Mesenchymal stem cell (in vitro differentiated cells and primary cell): ENCODE results near the gene SMTN.

Experiments
- DNase-seq: peaks from one replicate; pipeline ENCODE4 v3.0.0-alpha.2; 2013
- H2AFZ ChIP-seq: one replicate; pipeline ENCODE4 v1.6.1; 2013; ENCODE audit warnings: low read depth, mild to moderate bottlenecking, control low read depth, inconsistent platforms, low read length, moderate library complexity
- H2AK5ac ChIP-seq: 2 replicates; pipeline ENCODE4 v1.6.1; 2013; ENCODE audit warnings: low read length, moderate library complexity, mild to moderate bottlenecking, inconsistent platforms; ENCODE audit not compliant: severe bottlenecking
- H2BK120ac ChIP-seq: one replicate; pipeline ENCODE4 v1.6.1; 2013; ENCODE audit warnings: low read depth, mild to moderate bottlenecking, inconsistent platforms, low read length, moderate library complexity
- H2BK12ac ChIP-seq, 2 experiments: one replicate each; pipeline ENCODE4 v1.6.1; 2013; ENCODE audit warnings: inconsistent platforms in 2 of 2, low read length in 2 of 2, mild to moderate bottlenecking in 2 of 2, moderate library complexity in 2 of 2, control low read depth in 1 of 2
- H2BK15ac ChIP-seq: one replicate; pipeline ENCODE4 v1.6.1; 2013; ENCODE audit warnings: mild to moderate bottlenecking, low read depth, inconsistent platforms; ENCODE audit not compliant: poor library complexity, severe bottlenecking
- H2BK5ac ChIP-seq: 2 replicates; pipeline ENCODE4 v1.6.1; 2013; ENCODE audit warnings: low read depth, mild to moderate bottlenecking, low read length, control low read depth, inconsistent platforms; ENCODE audit not compliant: poor library complexity, severe bottlenecking
- H3K14ac ChIP-seq, 2 experiments: one replicate each; pipeline ENCODE4 v1.6.1; 2013; ENCODE audit warnings: inconsistent platforms in 2 of 2, low read length in 2 of 2, control low read depth in 1 of 2, mild to moderate bottlenecking in 1 of 2, moderate library complexity in 1 of 2
- H3K18ac ChIP-seq, 2 experiments: one replicate each; pipeline ENCODE4 v1.6.1; 2013; ENCODE audit warnings: inconsistent platforms in 2 of 2, low read length in 2 of 2, control low read depth in 1 of 2, low read depth in 1 of 2, mild to moderate bottlenecking in 1 of 2
- H3K23ac ChIP-seq, 2 experiments: one replicate each; pipeline ENCODE4 v1.6.1; 2013; ENCODE audit warnings: inconsistent platforms in 2 of 2, low read length in 2 of 2, mild to moderate bottlenecking in 2 of 2, moderate library complexity in 2 of 2, control low read depth in 1 of 2
- H3K27ac ChIP-seq: 2 replicates; pipeline ENCODE4 v1.5.1; 2013; ENCODE audit warnings: mild to moderate bottlenecking, moderate library complexity, low read length, control low read depth, inconsistent platforms; ENCODE audit not compliant: poor library complexity, severe bottlenecking
- H3K27me3 ChIP-seq, 2 experiments: 2 replicates each; pipeline versions ENCODE4 v1.6.1 to v1.7.0; 2013; ENCODE audit warnings: low read length in 2 of 2, mild to moderate bottlenecking in 2 of 2, moderate library complexity in 2 of 2, control low read depth in 1 of 2, inconsistent platforms in 1 of 2; ENCODE audit not compliant: control insufficient read depth in 1 of 2, insufficient read depth in 1 of 2
- H3K36me3 ChIP-seq, 2 experiments: 2 replicates each; pipeline versions ENCODE4 v1.6.1 to v1.7.0; 2013; ENCODE audit warnings: low read length in 2 of 2, control low read depth in 1 of 2, inconsistent platforms in 1 of 2, low read depth in 1 of 2, mild to moderate bottlenecking in 1 of 2; ENCODE audit not compliant: insufficient read depth in 2 of 2, control insufficient read depth in 1 of 2
- H3K4ac ChIP-seq, 2 experiments: one replicate each; pipeline ENCODE4 v1.6.1; 2013; ENCODE audit warnings: inconsistent platforms in 2 of 2, low read length in 2 of 2, mild to moderate bottlenecking in 2 of 2, moderate library complexity in 2 of 2, control low read depth in 1 of 2, low read depth in 1 of 2
- H3K4me1 ChIP-seq: 2 replicates; pipeline ENCODE4 v1.6.1; 2013; ENCODE audit warnings: low read depth, low read length, control low read depth; ENCODE audit not compliant: control insufficient read depth, insufficient read depth
- H3K4me2 ChIP-seq: 2 replicates; pipeline ENCODE4 v1.6.1; 2013; ENCODE audit warnings: low read length, mild to moderate bottlenecking, inconsistent platforms; ENCODE audit not compliant: poor library complexity, severe bottlenecking
- H3K4me3 ChIP-seq, 2 experiments: 2 replicates each; pipeline versions ENCODE4 v1.5.1 to v1.7.0; 2013; ENCODE audit warnings: low read length in 2 of 2, mild to moderate bottlenecking in 2 of 2, control low read depth in 1 of 2, low read depth in 1 of 2; ENCODE audit not compliant: insufficient read depth in 1 of 2
- H3K79me1 ChIP-seq: replicated peaks from 2 replicates; pipeline ENCODE4 v1.6.1; 2013; ENCODE audit warnings: mild to moderate bottlenecking, control low read depth, low read length, inconsistent platforms; ENCODE audit not compliant: poor library complexity, severe bottlenecking
- H3K9ac ChIP-seq: 2 replicates; pipeline ENCODE4 v1.7.0; 2013; ENCODE audit warnings: mild to moderate bottlenecking, low read length, moderate library complexity
- H3K9me3 ChIP-seq: 2 replicates; pipeline ENCODE4 v1.7.0; 2013; ENCODE audit warnings: mild to moderate bottlenecking, low read length; ENCODE audit not compliant: control insufficient read depth
- H4K8ac ChIP-seq: one replicate; pipeline ENCODE4 v1.6.1; 2013; ENCODE audit warnings: inconsistent platforms, mild to moderate bottlenecking, low read length, moderate library complexity
- H4K91ac ChIP-seq: one replicate; pipeline ENCODE4 v1.6.1; 2013; ENCODE audit warnings: mild to moderate bottlenecking, low read length, inconsistent platforms
- WGBS: methylation state at CpG from one replicate; pipeline ENCODE4 v1.1.7; 2013; ENCODE audit warnings: mixed read lengths; 5-methylcytosine and 5-hydroxymethylcytosine counted together

The SMTN gene

GRCh38 chr22:31093086-31093850 is 12.2 kb downstream of the SMTN start:
- peaks cover 58% of the 10 kb centered on the region for H3K79me1 ChIP-seq
- peaks cover 12% of the 10 kb centered on the region for H3K4me1 ChIP-seq
- no peak overlapping the region for H2BK120ac ChIP-seq
- H2AFZ ChIP-seq, result no peak overlapping the region
- H4K91ac ChIP-seq, result no peak overlapping the region
- no peak overlapping the region for H3K9ac ChIP-seq
- H3K4me3 ChIP-seq, result no peak overlapping the region
- H3K4ac ChIP-seq, result no peak overlapping the region
- 97% methylated on average over 29 of the region's 33 CpGs for WGBS
- H3K27me3 ChIP-seq, result no peaks in the 10 kb centered on the region
- no peak overlapping the region for H3K14ac ChIP-seq
- no peak overlapping the region for H2BK12ac ChIP-seq
- no peak overlapping the region for H3K23ac ChIP-seq
- H3K9me3 ChIP-seq, result no peaks in the 10 kb centered on the region
- peaks cover 95 to 97% of the 10 kb centered on the region in 2 experiments for H3K36me3 ChIP-seq
- no peak overlapping the region for H3K27ac ChIP-seq
- DNase-seq, result no peak
- no peak overlapping the region for H3K18ac ChIP-seq
- no peak overlapping the region for H2AK5ac ChIP-seq
- no peak overlapping the region for H2BK5ac ChIP-seq
- H3K4me2 ChIP-seq, result no peak overlapping the region
- no peak overlapping the region for H2BK15ac ChIP-seq
- no peak overlapping the region for H4K8ac ChIP-seq

- Histone ChIP-seq H3K9me3 (no peaks in the 10 kb centered on the region), H4K91ac (no peak overlapping the region), H2AFZ (no peak overlapping the region), H2BK15ac (no peak overlapping the region), H3K9ac (no peak overlapping the region), H3K4me2 (no peak overlapping the region), H3K79me1 (peaks cover 57% of the 10 kb centered on the region), H3K4ac (no peak overlapping the region), H3K27me3 (no peaks in the 10 kb centered on the region), H2BK120ac (no peak overlapping the region), H3K4me1 (peaks cover 13% of the 10 kb centered on the region), H2BK12ac (no peak overlapping the region), H3K23ac (no peak overlapping the region), H4K8ac (no peak overlapping the region), H3K14ac (no peak overlapping the region), H2BK5ac (no peak overlapping the region), H3K27ac (no peak overlapping the region), H3K18ac (no peak overlapping the region), H3K4me3 (no peak overlapping the region), H3K36me3 (peaks cover 93 to 97% of the 10 kb centered on the region in 2 experiments), H2AK5ac (no peak overlapping the region)
- WGBS, result 93% methylated on average over 5 of the region's 5 CpGs
- no peak for DNase-seq
Observed at GRCh38 chr22:31094021-31094551, 13.0 kb downstream of the SMTN start.

GRCh38 chr22:31094741-31095140 is 13.6 kb downstream of the SMTN start:
- Histone ChIP-seq H2AFZ (no peak overlapping the region), H2BK12ac (no peak overlapping the region), H2BK5ac (no peak overlapping the region), H3K27me3 (no peaks in the 10 kb centered on the region), H3K18ac (no peak overlapping the region), H4K8ac (no peak overlapping the region), H3K4me3 (no peak overlapping the region), H2BK15ac (no peak overlapping the region), H3K79me1 (peaks cover 52% of the 10 kb centered on the region), H3K27ac (no peak overlapping the region), H3K4me1 (peaks cover 14% of the 10 kb centered on the region), H2BK120ac (no peak overlapping the region), H3K23ac (no peak overlapping the region), H2AK5ac (no peak overlapping the region), H3K9ac (no peak overlapping the region), H3K14ac (no peak overlapping the region), H3K4ac (no peak overlapping the region), H3K36me3 (peaks cover 94 to 97% of the 10 kb centered on the region in 2 experiments), H3K4me2 (no peak overlapping the region), H4K91ac (no peak overlapping the region), H3K9me3 (no peaks in the 10 kb centered on the region)
- no peak for DNase-seq
- WGBS, result 96% methylated on average over 4 of the region's 7 CpGs

- Histone ChIP-seq H2AK5ac (no peak overlapping the region), H2AFZ (no peak overlapping the region), H2BK12ac (no peak overlapping the region), H3K27ac (no peak overlapping the region), H4K8ac (no peak overlapping the region), H4K91ac (no peak overlapping the region), H3K36me3 (peaks cover 95 to 97% of the 10 kb centered on the region in 2 experiments), H2BK15ac (no peak overlapping the region), H3K4me2 (no peak overlapping the region), H3K79me1 (peaks cover 50% of the 10 kb centered on the region), H3K27me3 (no peaks in the 10 kb centered on the region), H3K9me3 (no peaks in the 10 kb centered on the region), H3K23ac (no peak overlapping the region), H3K4ac (no peak overlapping the region), H2BK5ac (no peak overlapping the region), H2BK120ac (no peak overlapping the region), H3K9ac (no peak overlapping the region), H3K18ac (no peak overlapping the region), H3K4me3 (no peak overlapping the region), H3K14ac (no peak overlapping the region), H3K4me1 (peaks cover 12% of the 10 kb centered on the region)
- DNase-seq, result no peak
- WGBS, result 96% methylated on average over 3 of the region's 3 CpGs
Observed at GRCh38 chr22:31095637-31096249, 14.6 kb downstream of the SMTN start.
